Ascending aorta (tissue), 2 donors: ENCODE measurements around the gene HPGD. TPM values are rescaled to one million over a fixed set of nuclear protein-coding genes. Genes with fewer than 3 reads are reported as not detected.

Experiments used
- DNase-seq, 2 donors: peaks; one replicate each; pipeline ENCODE4 v3.0.0-alpha.2; 2019; ENCODE audit warnings: low spot score in 2 of 2
- H3K27ac ChIP-seq, 2 donors: fragments of 200-600 bp; sonication (generic); one replicate each; pipeline ENCODE4 v1.5.1; 2016 to 2017; ENCODE audit warnings: mild to moderate bottlenecking in 1 of 2
- H3K27me3 ChIP-seq: fragments of 200-600 bp; sonication (generic); one replicate; pipeline ENCODE4 v1.5.1; 2017
- H3K36me3 ChIP-seq, 2 donors: fragments of 200-600 bp; sonication (generic); one replicate each; pipeline ENCODE4 v1.5.1; 2016
- H3K4me1 ChIP-seq, 2 donors: fragments of 200-600 bp; sonication (generic); one replicate each; pipeline ENCODE4 v1.5.1; 2016 to 2017; ENCODE audit warnings: mild to moderate bottlenecking in 1 of 2
- H3K4me3 ChIP-seq, 2 donors: fragments of 200-600 bp; sonication (generic); one replicate each; pipeline ENCODE4 v1.5.1; 2016 to 2017; ENCODE audit warnings: mild to moderate bottlenecking in 1 of 2
- H3K9me3 ChIP-seq, 2 donors: fragments of 200-600 bp; sonication (generic); one replicate each; pipeline ENCODE4 v1.5.1; 2016
- intact Hi-C: fragments of 100-400 bp; cut with DNase I; formaldehyde crosslinking; loops from one replicate; pipeline ENCODE4 v1.15.1; 2023
- total RNA-seq: library from RNA; depleted of rRNA; stranded (reverse); fragments of >200 nt; gene quantifications from one replicate; pipeline ENCODE4 v1.1.0, GENCODE V29; 2016
- TF ChIP-seq, protein P1 (sequence below), 3 experiments: fragments of 200-600 bp in 2 of 3; fragments of 450-650 bp in 1 of 3; sonication (generic) in 2 of 3; IDR thresholded peaks; one replicate each; pipeline ENCODE4 v1.5.1; 2016 to 2019; ENCODE audit warnings: antibody characterized with exemption in 3 of 3, mild to moderate bottlenecking in 1 of 3, moderate library complexity in 1 of 3

HPGD gene
- total RNA-seq, 1 donor from 2014 or later: 4.2 TPM

DNA sequence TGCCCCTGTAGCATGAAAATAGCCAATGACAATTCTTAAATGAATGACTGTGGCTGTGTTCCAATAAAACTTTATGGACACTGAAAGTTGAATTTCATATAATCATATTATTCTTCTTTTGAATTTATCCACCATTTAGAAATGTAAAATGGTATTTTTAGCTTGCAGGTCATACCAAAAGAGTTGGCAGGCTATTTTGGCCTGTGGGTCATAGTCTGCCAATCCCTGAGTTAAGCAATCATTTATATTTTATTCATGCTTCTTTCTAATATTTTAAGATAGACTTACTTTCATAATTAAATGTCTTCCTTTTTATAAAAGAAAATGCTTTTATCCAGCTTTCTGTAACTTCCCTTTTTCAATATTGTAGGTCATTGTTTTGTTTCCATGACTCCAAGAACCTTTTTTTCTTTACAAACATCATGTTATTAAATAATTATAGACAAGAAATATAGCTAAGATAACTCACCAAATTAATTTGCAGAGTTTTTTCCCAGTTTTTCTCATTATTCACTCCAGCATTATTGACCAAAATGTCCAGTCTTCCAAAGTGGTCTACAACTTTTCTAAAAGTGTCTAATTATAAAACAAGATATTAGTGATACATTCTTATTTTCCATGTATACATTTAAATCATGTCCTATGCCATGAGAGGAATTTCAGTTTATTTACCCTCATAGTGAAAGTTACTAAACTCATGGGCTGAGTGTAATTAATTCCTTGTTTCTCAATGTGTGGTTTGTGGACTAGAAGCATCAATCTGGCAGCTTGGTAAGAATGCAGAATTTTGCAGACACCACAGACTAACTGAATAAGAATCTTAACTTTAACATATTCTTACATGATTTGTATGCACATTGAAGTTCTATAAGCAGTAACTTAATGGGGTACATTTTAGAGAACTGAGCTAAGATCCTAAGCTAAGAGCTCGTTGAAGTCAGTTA lies 4.5 kb downstream of the HPGD start:
- TF ChIP-seq, protein P1, sequence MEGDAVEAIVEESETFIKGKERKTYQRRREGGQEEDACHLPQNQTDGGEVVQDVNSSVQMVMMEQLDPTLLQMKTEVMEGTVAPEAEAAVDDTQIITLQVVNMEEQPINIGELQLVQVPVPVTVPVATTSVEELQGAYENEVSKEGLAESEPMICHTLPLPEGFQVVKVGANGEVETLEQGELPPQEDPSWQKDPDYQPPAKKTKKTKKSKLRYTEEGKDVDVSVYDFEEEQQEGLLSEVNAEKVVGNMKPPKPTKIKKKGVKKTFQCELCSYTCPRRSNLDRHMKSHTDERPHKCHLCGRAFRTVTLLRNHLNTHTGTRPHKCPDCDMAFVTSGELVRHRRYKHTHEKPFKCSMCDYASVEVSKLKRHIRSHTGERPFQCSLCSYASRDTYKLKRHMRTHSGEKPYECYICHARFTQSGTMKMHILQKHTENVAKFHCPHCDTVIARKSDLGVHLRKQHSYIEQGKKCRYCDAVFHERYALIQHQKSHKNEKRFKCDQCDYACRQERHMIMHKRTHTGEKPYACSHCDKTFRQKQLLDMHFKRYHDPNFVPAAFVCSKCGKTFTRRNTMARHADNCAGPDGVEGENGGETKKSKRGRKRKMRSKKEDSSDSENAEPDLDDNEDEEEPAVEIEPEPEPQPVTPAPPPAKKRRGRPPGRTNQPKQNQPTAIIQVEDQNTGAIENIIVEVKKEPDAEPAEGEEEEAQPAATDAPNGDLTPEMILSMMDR (IDR thresholded peaks at IDR 0.05): no peak
- Histone ChIP-seq H3K9me3 (no peaks in the 10 kb centered on the region), H3K4me3 (no peak overlapping the region), H3K36me3 (no peaks in the 10 kb centered on the region), H3K27me3 (no peaks in the 10 kb centered on the region), H3K27ac (no peak overlapping the region), H3K4me1 (no peaks in the 10 kb centered on the region)
- intact Hi-C loops: no loop called here
- no peak for DNase-seq

DNA sequence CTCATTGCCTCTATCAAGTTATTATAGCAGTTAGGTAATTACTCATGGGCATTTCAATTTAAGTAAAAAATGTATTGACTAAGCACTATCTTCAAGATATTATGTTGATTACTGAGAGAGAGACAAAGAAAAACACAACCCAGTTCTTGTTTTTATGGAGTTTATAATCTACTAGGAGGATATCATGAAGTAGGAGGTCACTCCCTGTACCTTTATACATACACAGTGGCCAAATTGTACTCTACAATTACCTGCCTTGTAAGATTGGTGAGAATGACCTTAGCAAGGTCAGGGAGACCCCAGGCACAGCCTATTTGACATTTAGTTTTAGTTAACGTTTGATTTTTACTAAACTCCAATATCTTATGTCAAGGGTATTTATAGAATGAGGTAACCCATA lies 5.5 kb downstream of the HPGD start:
- intact Hi-C loops: no loop called here
- no peak for DNase-seq
- Histone ChIP-seq H3K4me1 (no peaks in the 10 kb centered on the region), H3K4me3 (no peak overlapping the region), H3K36me3 (no peaks in the 10 kb centered on the region), H3K27me3 (no peaks in the 10 kb centered on the region), H3K9me3 (no peaks in the 10 kb centered on the region), H3K27ac (no peak overlapping the region)
- TF ChIP-seq, protein P1 (IDR thresholded peaks at IDR 0.05): no peak

DNA sequence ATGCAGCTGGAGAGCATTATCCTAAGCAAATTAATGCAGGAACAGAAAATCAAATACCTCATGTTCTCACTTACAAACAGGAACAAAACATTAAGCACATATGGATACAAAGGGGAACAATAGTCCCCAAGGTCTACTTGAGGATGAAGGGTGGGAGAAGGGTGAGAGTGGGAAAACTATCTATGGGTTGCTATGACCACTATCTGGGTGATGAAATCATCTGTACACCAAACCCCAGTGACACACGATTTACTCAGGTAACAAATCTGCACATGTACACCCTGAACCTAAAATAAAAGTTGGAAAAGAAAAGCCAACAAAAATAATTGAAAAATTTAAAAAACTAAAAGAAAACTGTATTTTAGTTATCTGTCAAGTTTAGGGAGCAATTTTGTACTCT lies 5.9 kb downstream of the HPGD start:
- no peak for DNase-seq
- Histone ChIP-seq H3K27ac (no peak overlapping the region), H3K36me3 (no peaks in the 10 kb centered on the region), H3K9me3 (no peaks in the 10 kb centered on the region), H3K4me3 (no peak overlapping the region), H3K4me1 (no peaks in the 10 kb centered on the region), H3K27me3 (no peaks in the 10 kb centered on the region)
- intact Hi-C loops: no loop called here
- TF ChIP-seq, protein P1 (IDR thresholded peaks at IDR 0.05): no peak

DNA sequence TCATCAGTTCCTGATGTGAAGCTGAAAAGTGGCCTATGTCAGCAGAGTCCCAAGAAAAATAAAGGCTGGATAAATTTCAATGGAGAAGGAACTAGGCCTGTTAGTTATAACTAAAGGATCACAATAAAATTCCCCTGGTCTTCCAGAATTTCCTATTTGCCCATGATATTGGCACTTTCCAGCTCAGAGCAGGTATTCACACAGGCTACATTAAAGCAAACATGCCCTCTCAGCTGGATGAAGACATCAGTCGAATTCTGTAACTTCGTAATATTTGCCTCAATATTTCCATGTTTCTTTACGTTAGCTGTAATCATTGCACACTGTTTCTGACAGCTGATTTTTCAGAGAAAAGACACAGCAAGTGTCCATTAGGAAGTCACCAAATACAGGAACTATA lies 9.5 kb downstream of the HPGD start:
- no peaks in the 10 kb centered on the region for H3K36me3 ChIP-seq
- no peaks in the 10 kb centered on the region for H3K9me3 ChIP-seq
- no peak for DNase-seq
- no peaks in the 10 kb centered on the region for H3K4me1 ChIP-seq
- no peak overlapping the region for H3K4me3 ChIP-seq
- TF ChIP-seq, protein P1 (IDR thresholded peaks at IDR 0.05): no peak
- H3K27ac ChIP-seq: no peak overlapping the region
- no peaks in the 10 kb centered on the region for H3K27me3 ChIP-seq
- intact Hi-C loops: no loop called here

DNA sequence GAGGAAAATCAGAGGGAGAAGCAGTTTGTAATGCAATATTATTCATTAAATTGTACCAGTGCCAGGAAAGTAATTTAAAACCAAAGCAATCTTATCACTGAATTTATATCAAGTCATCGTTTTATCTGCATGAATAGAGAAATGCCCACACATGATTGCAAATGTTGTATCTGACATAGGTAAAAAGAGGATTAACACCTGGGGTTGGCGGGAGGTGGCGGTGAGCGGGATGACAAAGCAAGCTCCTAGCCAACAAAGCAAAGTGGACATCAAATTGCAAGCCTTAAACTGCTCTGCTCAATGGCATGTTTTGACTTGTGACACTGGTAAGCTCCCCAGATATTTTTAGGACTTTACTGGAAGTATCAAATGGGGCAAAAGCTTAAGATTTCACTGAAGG lies 16.4 kb downstream of the HPGD start:
- intact Hi-C loops: no loop called here
- TF ChIP-seq, protein P1 (IDR thresholded peaks at IDR 0.05): no peak
- Histone ChIP-seq H3K36me3 (no peaks in the 10 kb centered on the region), H3K4me1 (no peaks in the 10 kb centered on the region), H3K4me3 (no peak overlapping the region), H3K27me3 (no peaks in the 10 kb centered on the region), H3K9me3 (no peaks in the 10 kb centered on the region), H3K27ac (no peak overlapping the region)
- DNase-seq: no peak
